ENCODE measurements around the gene LYST. TPM values are rescaled to one million over a fixed set of nuclear protein-coding genes. Genes with fewer than 3 reads are reported as not detected.
A peak's percentile ranks its signal among the peaks of the same experiment; 100 is the strongest.

Gene LYST
- total RNA-seq, 2 donors from 2014 or later: 33.5 to 73.0 TPM

GRCh38 chr1:235697508-235697907, 169.2 kb downstream of the LYST start:
- peaks cover 29 to 37% of the 10 kb centered on the region in 2 donors for H3K36me3 Mint-ChIP-seq
- ATAC-seq: peak; percentile 98 to 100
- H3K9me3 Mint-ChIP-seq: no peaks in the 10 kb centered on the region
- peak overlapping the region; percentile 53 to 76 for H3K27ac Mint-ChIP-seq
- DNase-seq (ENCODE audit: low spot score in 2 of 2): peak in 1 of 2 donors; percentile 12

GRCh38 chr1:235689356-235689755, 177.3 kb downstream of the LYST start:
- peaks cover 6 to 24% of the 10 kb centered on the region in 2 donors for H3K36me3 Mint-ChIP-seq
- H3K27ac Mint-ChIP-seq: no peak overlapping the region

GRCh38 chr1:235688096-235688495, 178.6 kb downstream of the LYST start:
- H3K27ac Mint-ChIP-seq: no peak overlapping the region
- peaks cover 6 to 24% of the 10 kb centered on the region in 2 donors for H3K36me3 Mint-ChIP-seq
- DNase-seq (ENCODE audit: low spot score in 2 of 2) (no peak), ATAC-seq (no peak)
- H3K9me3 Mint-ChIP-seq: no peaks in the 10 kb centered on the region

More at GRCh38 chr1:235689356-235689755, 177.3 kb downstream of the LYST start:
- H3K9me3 Mint-ChIP-seq: no peaks in the 10 kb centered on the region
- ATAC-seq (no peak), DNase-seq (ENCODE audit: low spot score in 2 of 2) (no peak)

GRCh38 chr1:235683653-235684052, 183.1 kb downstream of the LYST start:
- peaks cover 0 to 8% of the 10 kb centered on the region in 2 donors for H3K9me3 Mint-ChIP-seq
- no peak for ATAC-seq
- DNase-seq (ENCODE audit: low spot score in 2 of 2): no peak
- H3K27ac Mint-ChIP-seq: no peak overlapping the region
- peaks cover 10 to 29% of the 10 kb centered on the region in 2 donors for H3K36me3 Mint-ChIP-seq

GRCh38 chr1:235682216-235682615, 184.5 kb downstream of the LYST start:
- Mint-ChIP-seq H3K27ac (peak overlapping the region in 1 of 2 donors; percentile 48), H3K9me3 (peaks cover 0 to 8% of the 10 kb centered on the region in 2 donors), H3K36me3 (peaks cover 14 to 19% of the 10 kb centered on the region in 2 donors)
- ATAC-seq (no peak), DNase-seq (ENCODE audit: low spot score in 2 of 2) (no peak)

GRCh38 chr1:235679644-235680043, 187.1 kb downstream of the LYST start:
- peaks cover 33 to 39% of the 10 kb centered on the region in 2 donors for H3K36me3 Mint-ChIP-seq
- ATAC-seq (no peak), DNase-seq (ENCODE audit: low spot score in 2 of 2) (no peak)
- H3K27ac Mint-ChIP-seq: no peak overlapping the region
- H3K9me3 Mint-ChIP-seq: peaks cover 12 to 22% of the 10 kb centered on the region in 2 donors

GRCh38 chr1:235679005-235679404, 187.7 kb downstream of the LYST start:
- peaks cover 12 to 27% of the 10 kb centered on the region in 2 donors for H3K9me3 Mint-ChIP-seq
- H3K36me3 Mint-ChIP-seq: peaks cover 40 to 46% of the 10 kb centered on the region in 2 donors
- ATAC-seq: no peak
- no peak overlapping the region for H3K27ac Mint-ChIP-seq
- DNase-seq (ENCODE audit: low spot score in 2 of 2): no peak

GRCh38 chr1:235675152-235675890, 191.4 kb downstream of the LYST start:
- DNase-seq (ENCODE audit: low spot score in 2 of 2) (no peak), ATAC-seq (peak in 1 of 2 donors; percentile 36)
- H3K27ac Mint-ChIP-seq: peak overlapping the region; percentile 25 to 86
- H3K36me3 Mint-ChIP-seq: peaks cover 65 to 72% of the 10 kb centered on the region in 2 donors
- H3K9me3 Mint-ChIP-seq: peaks cover 40 to 46% of the 10 kb centered on the region in 2 donors

GRCh38 chr1:235673981-235674380, 192.7 kb downstream of the LYST start:
- H3K36me3 Mint-ChIP-seq: peaks cover 79 to 85% of the 10 kb centered on the region in 2 donors
- DNase-seq (ENCODE audit: low spot score in 2 of 2) (no peak), ATAC-seq (no peak)
- H3K27ac Mint-ChIP-seq: peak overlapping the region in 1 of 2 donors; percentile 60
- H3K9me3 Mint-ChIP-seq: peaks cover 47 to 54% of the 10 kb centered on the region in 2 donors

- peaks cover 80 to 86% of the 10 kb centered on the region in 2 donors for H3K36me3 Mint-ChIP-seq
- ATAC-seq: no peak
These were observed 194.7 kb downstream of the LYST start for GRCh38 chr1:235671992-235672391.

GRCh38 chr1:235670157-235670776, 196.4 kb downstream of the LYST start:
- Mint-ChIP-seq H3K9me3 (peaks cover 41 to 46% of the 10 kb centered on the region in 2 donors), H3K27ac (peak overlapping the region in 1 of 2 donors; percentile 86), H3K36me3 (peaks cover 62 to 69% of the 10 kb centered on the region in 2 donors)
- no peak for ATAC-seq
- no peak for DNase-seq (ENCODE audit: low spot score in 2 of 2)

More at GRCh38 chr1:235671992-235672391, 194.7 kb downstream of the LYST start:
- Mint-ChIP-seq H3K27ac (peak overlapping the region in 1 of 2 donors; percentile 39), H3K9me3 (peaks cover 47 to 54% of the 10 kb centered on the region in 2 donors)
- no peak for DNase-seq (ENCODE audit: low spot score in 2 of 2)

- Mint-ChIP-seq H3K36me3 (peaks cover 53 to 59% of the 10 kb centered on the region in 2 donors), H3K9me3 (peaks cover 35 to 37% of the 10 kb centered on the region in 2 donors), H3K27ac (peak overlapping the region in 1 of 2 donors; percentile 86)
- DNase-seq (ENCODE audit: low spot score in 2 of 2) (no peak), ATAC-seq (no peak)
These were observed 197.4 kb downstream of the LYST start for GRCh38 chr1:235669277-235669676.

GRCh38 chr1:235663628-235664027, 203.1 kb downstream of the LYST start:
- Mint-ChIP-seq H3K27ac (no peak overlapping the region), H3K36me3 (peaks cover 4 to 6% of the 10 kb centered on the region in 2 donors), H3K9me3 (no peaks in the 10 kb centered on the region)
- no peak for ATAC-seq
- no peak for DNase-seq (ENCODE audit: low spot score in 2 of 2)

- no peak for DNase-seq (ENCODE audit: low spot score in 2 of 2)
These were observed 205.1 kb downstream of the LYST start for GRCh38 chr1:235661568-235661967.

GRCh38 chr1:235659186-235659771, 207.4 kb downstream of the LYST start:
- DNase-seq (ENCODE audit: low spot score in 2 of 2) (no peak), ATAC-seq (no peak)
- no peak overlapping the region for H3K27ac Mint-ChIP-seq
- H3K36me3 Mint-ChIP-seq: peaks cover 5 to 6% of the 10 kb centered on the region in 2 donors
- no peaks in the 10 kb centered on the region for H3K9me3 Mint-ChIP-seq

More at GRCh38 chr1:235661568-235661967, 205.1 kb downstream of the LYST start:
- Mint-ChIP-seq H3K9me3 (no peaks in the 10 kb centered on the region), H3K36me3 (peaks cover 5 to 6% of the 10 kb centered on the region in 2 donors), H3K27ac (no peak overlapping the region)
- no peak for ATAC-seq

- Mint-ChIP-seq H3K36me3 (peaks cover 10 to 14% of the 10 kb centered on the region in 2 donors), H3K27ac (no peak overlapping the region), H3K9me3 (peaks cover 5 to 6% of the 10 kb centered on the region in 2 donors)
- DNase-seq (ENCODE audit: low spot score in 2 of 2) (no peak), ATAC-seq (no peak)
These were observed 208.8 kb downstream of the LYST start for GRCh38 chr1:235657747-235658526.

All from activated naive CD4-positive, alpha-beta T cell treated with anti-CD3 and anti-CD28 coated beads, Interleukin-2, amount 50 U/mL, for 72 hours (primary cell).